HG02798 (cell line): Measurements from ENCODE around the gene STPG4.
A peak's percentile ranks its signal among the peaks of the same experiment; 100 is the strongest.

Experiments
- ATAC-seq: cut with Tn5 transposase; IDR thresholded peaks from one replicate; pipeline ENCODE4 v1.9.1; 2021; ENCODE audit warnings: mild to moderate bottlenecking; ENCODE audit not compliant: unreplicated experiment, poor library complexity

The STPG4 gene

GRCh38 chr2:47075361-47076125, 79.6 kb downstream of the STPG4 start:
- ATAC-seq, result no peak

- no peak for ATAC-seq
Observed at GRCh38 chr2:47074691-47075090, 80.4 kb downstream of the STPG4 start.

- no peak for ATAC-seq
Observed at GRCh38 chr2:47073641-47074040, 81.5 kb downstream of the STPG4 start.

- no peak for ATAC-seq
Observed at GRCh38 chr2:47073217-47073616, 81.9 kb downstream of the STPG4 start.

GRCh38 chr2:47072728-47073191, 82.3 kb downstream of the STPG4 start:
- no peak for ATAC-seq

- ATAC-seq, result peak; percentile 6
Observed at GRCh38 chr2:47072018-47072691, 83.0 kb downstream of the STPG4 start.

- ATAC-seq, result peak; percentile 76
Observed at GRCh38 chr2:47070920-47071824, 83.9 kb downstream of the STPG4 start.

- ATAC-seq, result no peak
Observed at GRCh38 chr2:47070155-47070919, 84.8 kb downstream of the STPG4 start.

GRCh38 chr2:47069628-47070154, 85.4 kb downstream of the STPG4 start:
- no peak for ATAC-seq

GRCh38 chr2:47068981-47069627, 86.0 kb downstream of the STPG4 start:
- no peak for ATAC-seq

GRCh38 chr2:47067788-47068407, 87.2 kb downstream of the STPG4 start:
- no peak for ATAC-seq

- ATAC-seq, result no peak
Observed at GRCh38 chr2:47065771-47066380, 89.2 kb downstream of the STPG4 start.

- no peak for ATAC-seq
Observed at GRCh38 chr2:47065343-47065742, 89.8 kb downstream of the STPG4 start.

- ATAC-seq, result no peak
Observed at GRCh38 chr2:47064106-47064505, 91.0 kb downstream of the STPG4 start.

GRCh38 chr2:47063538-47063930, 91.6 kb downstream of the STPG4 start:
- ATAC-seq, result no peak

GRCh38 chr2:47062681-47063537, 92.2 kb downstream of the STPG4 start:
- ATAC-seq, result no peak

- ATAC-seq, result no peak
Observed at GRCh38 chr2:47061944-47062678, 93.0 kb downstream of the STPG4 start.
